Measurements from ENCODE around the gene PCOLCE2.

PCOLCE2 gene

GRCh38 chr3:142828703-142829305, 60.1 kb downstream of the PCOLCE2 start:
- H3K4me3 ChIP-seq (ENCODE audit: insufficient read depth in 1 of 2, low read depth in 1 of 2, low read length in 2 of 2), result no peak overlapping the region
- peak; percentile 71 for DNase-seq

GRCh38 chr3:142819179-142819578, 69.7 kb downstream of the PCOLCE2 start:
- Histone ChIP-seq H3K4me2 (ENCODE audit: low read length, poor library complexity, severe bottlenecking) (no peak overlapping the region), H2BK120ac (ENCODE audit: low read depth, low read length) (no peak overlapping the region), H3K14ac (ENCODE audit: low read length in 2 of 2) (no peak overlapping the region), H3K4ac (ENCODE audit: low read depth in 1 of 2, low read length in 2 of 2) (no peak overlapping the region), H3K27ac (ENCODE audit: low read length, poor library complexity, severe bottlenecking) (no peak overlapping the region), H3K4me3 (ENCODE audit: insufficient read depth in 1 of 2, low read depth in 1 of 2, low read length in 2 of 2) (no peak overlapping the region), H3K27me3 (ENCODE audit: control insufficient read depth in 1 of 2, insufficient read depth in 1 of 2, low read length in 2 of 2) (no peaks in the 10 kb centered on the region), H3K9ac (ENCODE audit: low read length) (no peak overlapping the region), H2BK5ac (ENCODE audit: low read depth, low read length, poor library complexity, severe bottlenecking) (no peak overlapping the region), H2BK12ac (ENCODE audit: low read length in 2 of 2) (no peak overlapping the region), H3K9me3 (ENCODE audit: control insufficient read depth, low read length) (no peaks in the 10 kb centered on the region), H3K36me3 (ENCODE audit: control insufficient read depth in 1 of 2, insufficient read depth in 2 of 2, low read depth in 1 of 2, low read length in 2 of 2) (peaks cover 0 to 61% of the 10 kb centered on the region in 2 experiments), H4K8ac (ENCODE audit: low read length) (no peak overlapping the region), H2AK5ac (ENCODE audit: low read length, severe bottlenecking) (no peak overlapping the region), H2BK15ac (ENCODE audit: low read depth, poor library complexity, severe bottlenecking) (no peak overlapping the region), H3K18ac (ENCODE audit: low read depth in 1 of 2, low read length in 2 of 2) (no peak overlapping the region), H3K79me1 (replicated peaks; ENCODE audit: low read length, poor library complexity, severe bottlenecking) (no peaks in the 10 kb centered on the region), H3K4me1 (ENCODE audit: control insufficient read depth, insufficient read depth, low read depth, low read length) (no peaks in the 10 kb centered on the region), H3K23ac (ENCODE audit: low read length in 2 of 2) (no peak overlapping the region), H4K91ac (ENCODE audit: low read length) (no peak overlapping the region), H2AFZ (ENCODE audit: low read depth, low read length) (no peak overlapping the region)
- DNase-seq, result no peak

More at GRCh38 chr3:142828703-142829305, 60.1 kb downstream of the PCOLCE2 start:
- Histone ChIP-seq H2BK15ac (ENCODE audit: low read depth, poor library complexity, severe bottlenecking) (no peak overlapping the region), H3K4me2 (ENCODE audit: low read length, poor library complexity, severe bottlenecking) (no peak overlapping the region), H4K91ac (ENCODE audit: low read length) (no peak overlapping the region), H3K23ac (ENCODE audit: low read length in 2 of 2) (no peak overlapping the region), H3K9me3 (ENCODE audit: control insufficient read depth, low read length) (no peaks in the 10 kb centered on the region), H3K36me3 (ENCODE audit: control insufficient read depth in 1 of 2, insufficient read depth in 2 of 2, low read depth in 1 of 2, low read length in 2 of 2) (peaks cover 0 to 5% of the 10 kb centered on the region in 2 experiments), H2AK5ac (ENCODE audit: low read length, severe bottlenecking) (no peak overlapping the region), H3K4me1 (ENCODE audit: control insufficient read depth, insufficient read depth, low read depth, low read length) (no peaks in the 10 kb centered on the region), H3K18ac (ENCODE audit: low read depth in 1 of 2, low read length in 2 of 2) (no peak overlapping the region), H3K9ac (ENCODE audit: low read length) (no peak overlapping the region), H2BK12ac (ENCODE audit: low read length in 2 of 2) (no peak overlapping the region), H3K27me3 (ENCODE audit: control insufficient read depth in 1 of 2, insufficient read depth in 1 of 2, low read length in 2 of 2) (no peaks in the 10 kb centered on the region), H3K14ac (ENCODE audit: low read length in 2 of 2) (no peak overlapping the region), H3K27ac (ENCODE audit: low read length, poor library complexity, severe bottlenecking) (no peak overlapping the region), H3K79me1 (replicated peaks; ENCODE audit: low read length, poor library complexity, severe bottlenecking) (no peaks in the 10 kb centered on the region), H2BK5ac (ENCODE audit: low read depth, low read length, poor library complexity, severe bottlenecking) (no peak overlapping the region), H2BK120ac (ENCODE audit: low read depth, low read length) (no peak overlapping the region), H2AFZ (ENCODE audit: low read depth, low read length) (no peak overlapping the region), H3K4ac (ENCODE audit: low read depth in 1 of 2, low read length in 2 of 2) (no peak overlapping the region), H4K8ac (ENCODE audit: low read length) (no peak overlapping the region)
- WGBS, result 19% methylated on average over 6 of the region's 9 CpGs

GRCh38 chr3:142818651-142819050, 70.2 kb downstream of the PCOLCE2 start:
- Histone ChIP-seq H2BK120ac (ENCODE audit: low read depth, low read length) (no peak overlapping the region), H2AFZ (ENCODE audit: low read depth, low read length) (no peak overlapping the region), H3K23ac (ENCODE audit: low read length in 2 of 2) (no peak overlapping the region), H3K9ac (ENCODE audit: low read length) (no peak overlapping the region), H3K4me2 (ENCODE audit: low read length, poor library complexity, severe bottlenecking) (no peak overlapping the region), H2AK5ac (ENCODE audit: low read length, severe bottlenecking) (no peak overlapping the region), H3K4ac (ENCODE audit: low read depth in 1 of 2, low read length in 2 of 2) (no peak overlapping the region), H2BK12ac (ENCODE audit: low read length in 2 of 2) (no peak overlapping the region), H3K36me3 (ENCODE audit: control insufficient read depth in 1 of 2, insufficient read depth in 2 of 2, low read depth in 1 of 2, low read length in 2 of 2) (peaks cover 0 to 59% of the 10 kb centered on the region in 2 experiments), H3K4me1 (ENCODE audit: control insufficient read depth, insufficient read depth, low read depth, low read length) (no peaks in the 10 kb centered on the region), H4K8ac (ENCODE audit: low read length) (no peak overlapping the region), H3K14ac (ENCODE audit: low read length in 2 of 2) (no peak overlapping the region), H4K91ac (ENCODE audit: low read length) (peak overlapping the region; percentile 28), H3K79me1 (replicated peaks; ENCODE audit: low read length, poor library complexity, severe bottlenecking) (no peaks in the 10 kb centered on the region), H2BK5ac (ENCODE audit: low read depth, low read length, poor library complexity, severe bottlenecking) (no peak overlapping the region), H3K18ac (ENCODE audit: low read depth in 1 of 2, low read length in 2 of 2) (no peak overlapping the region), H3K9me3 (ENCODE audit: control insufficient read depth, low read length) (no peaks in the 10 kb centered on the region), H2BK15ac (ENCODE audit: low read depth, poor library complexity, severe bottlenecking) (no peak overlapping the region), H3K27ac (ENCODE audit: low read length, poor library complexity, severe bottlenecking) (no peak overlapping the region), H3K27me3 (ENCODE audit: control insufficient read depth in 1 of 2, insufficient read depth in 1 of 2, low read length in 2 of 2) (no peaks in the 10 kb centered on the region), H3K4me3 (ENCODE audit: insufficient read depth in 1 of 2, low read depth in 1 of 2, low read length in 2 of 2) (no peak overlapping the region)
- WGBS, result 93% methylated on average over 9 of the region's 9 CpGs
- DNase-seq, result no peak

GRCh38 chr3:142817897-142818296, 71.0 kb downstream of the PCOLCE2 start:
- H3K9me3 ChIP-seq (ENCODE audit: control insufficient read depth, low read length), result no peaks in the 10 kb centered on the region
- H3K4me3 ChIP-seq (ENCODE audit: insufficient read depth in 1 of 2, low read depth in 1 of 2, low read length in 2 of 2), result no peak overlapping the region
- H4K8ac ChIP-seq (ENCODE audit: low read length), result no peak overlapping the region
- no peak overlapping the region for H3K4me2 ChIP-seq (ENCODE audit: low read length, poor library complexity, severe bottlenecking)
- no peaks in the 10 kb centered on the region for H3K27me3 ChIP-seq (ENCODE audit: control insufficient read depth in 1 of 2, insufficient read depth in 1 of 2, low read length in 2 of 2)
- no peak overlapping the region for H2BK12ac ChIP-seq (ENCODE audit: low read length in 2 of 2)
- H2BK5ac ChIP-seq (ENCODE audit: low read depth, low read length, poor library complexity, severe bottlenecking), result no peak overlapping the region
- no peak overlapping the region for H3K23ac ChIP-seq (ENCODE audit: low read length in 2 of 2)
- H3K36me3 ChIP-seq (ENCODE audit: control insufficient read depth in 1 of 2, insufficient read depth in 2 of 2, low read depth in 1 of 2, low read length in 2 of 2), result peaks cover 0 to 58% of the 10 kb centered on the region in 2 experiments
- no peak overlapping the region for H3K27ac ChIP-seq (ENCODE audit: low read length, poor library complexity, severe bottlenecking)
- H3K4ac ChIP-seq (ENCODE audit: low read depth in 1 of 2, low read length in 2 of 2), result no peak overlapping the region
- no peak overlapping the region for H2BK15ac ChIP-seq (ENCODE audit: low read depth, poor library complexity, severe bottlenecking)
- no peak overlapping the region for H3K14ac ChIP-seq (ENCODE audit: low read length in 2 of 2)
- WGBS, result 99% methylated on average over 5 of the region's 7 CpGs
- no peak overlapping the region for H2AFZ ChIP-seq (ENCODE audit: low read depth, low read length)
- H3K9ac ChIP-seq (ENCODE audit: low read length), result no peak overlapping the region
- H2BK120ac ChIP-seq (ENCODE audit: low read depth, low read length), result no peak overlapping the region
- H3K18ac ChIP-seq (ENCODE audit: low read depth in 1 of 2, low read length in 2 of 2), result no peak overlapping the region
- no peak for DNase-seq
- no peaks in the 10 kb centered on the region for H3K79me1 ChIP-seq (replicated peaks; ENCODE audit: low read length, poor library complexity, severe bottlenecking)
- H3K4me1 ChIP-seq (ENCODE audit: control insufficient read depth, insufficient read depth, low read depth, low read length), result no peaks in the 10 kb centered on the region
- no peak overlapping the region for H4K91ac ChIP-seq (ENCODE audit: low read length)
- no peak overlapping the region for H2AK5ac ChIP-seq (ENCODE audit: low read length, severe bottlenecking)

Data from mesenchymal stem cell (in vitro differentiated cells and primary cell).